GDM1 (cell line): Measurements from ENCODE around the gene SPATA31E1.

Experiments used
- DNase-seq: peaks from one replicate; lab custom pipeline; 2025; lab: John Stamatoyannopoulos, UW

The SPATA31E1 gene

GRCh38 chr9:87863882-87864465, 18.7 kb upstream of the SPATA31E1 start:
- no peak for DNase-seq

GRCh38 chr9:87864915-87865314, 17.8 kb upstream of the SPATA31E1 start:
- DNase-seq = no peak

- DNase-seq = no peak
Observed at GRCh38 chr9:87865626-87866025, 17.1 kb upstream of the SPATA31E1 start.

GRCh38 chr9:87867391-87867790, 15.3 kb upstream of the SPATA31E1 start:
- no peak for DNase-seq

- no peak for DNase-seq
Observed at GRCh38 chr9:87868175-87868574, 14.5 kb upstream of the SPATA31E1 start.

- DNase-seq = no peak
Observed at GRCh38 chr9:87868635-87869034, 14.0 kb upstream of the SPATA31E1 start.

- no peak for DNase-seq
Observed at GRCh38 chr9:87869082-87869481, 13.6 kb upstream of the SPATA31E1 start.

GRCh38 chr9:87871425-87872078, 11.1 kb upstream of the SPATA31E1 start:
- no peak for DNase-seq

- DNase-seq = no peak
Observed at GRCh38 chr9:87872079-87872624, 10.5 kb upstream of the SPATA31E1 start.

- DNase-seq = no peak
Observed at GRCh38 chr9:87873607-87874303, 8.9 kb upstream of the SPATA31E1 start.

GRCh38 chr9:87874304-87874623, 8.4 kb upstream of the SPATA31E1 start:
- no peak for DNase-seq

- no peak for DNase-seq
Observed at GRCh38 chr9:87875060-87875459, 7.6 kb upstream of the SPATA31E1 start.

GRCh38 chr9:87875831-87876545, 6.7 kb upstream of the SPATA31E1 start:
- no peak for DNase-seq

GRCh38 chr9:87876708-87877107, 6.0 kb upstream of the SPATA31E1 start:
- DNase-seq = no peak

- DNase-seq = no peak
Observed at GRCh38 chr9:87878989-87879511, 3.6 kb upstream of the SPATA31E1 start.

GRCh38 chr9:87880116-87880515, 2.6 kb upstream of the SPATA31E1 start:
- DNase-seq = no peak

GRCh38 chr9:87880683-87881082, 2.0 kb upstream of the SPATA31E1 start:
- DNase-seq = no peak

GRCh38 chr9:87883274-87883673, 597 bp downstream of the SPATA31E1 start:
- DNase-seq = no peak

- no peak for DNase-seq
Observed at GRCh38 chr9:87883990-87884389, 1.3 kb downstream of the SPATA31E1 start.

GRCh38 chr9:87884578-87885459, 2.1 kb downstream of the SPATA31E1 start:
- no peak for DNase-seq

GRCh38 chr9:87885484-87886189, 3.0 kb downstream of the SPATA31E1 start:
- DNase-seq = no peak
